Measurements from ENCODE around the gene RABAC1. TPM values are rescaled to one million over a fixed set of nuclear protein-coding genes. Genes with fewer than 3 reads are reported as not detected.

Gene RABAC1
- total and polyA plus RNA-seq, 7 donors = 48.9 to 131 (median 65.3) TPM

- no peak for DNase-seq
- no peaks in the 10 kb centered on the region for H3K36me3 ChIP-seq (ENCODE audit: insufficient read depth in 1 of 2, low read depth in 1 of 2)
- H3K4me3 ChIP-seq = no peak overlapping the region
- intact Hi-C loops (cut with DNase I) = no loop called here
- no peak for TF ChIP-seq CTCF (IDR thresholded peaks at IDR 0.05)
- no peaks in the 10 kb centered on the region for H3K4me1 ChIP-seq
- no peak overlapping the region for H3K27ac ChIP-seq
- ATAC-seq = no peak
- no peaks in the 10 kb centered on the region for H3K9me3 ChIP-seq
- WGBS, 3 donors = 78 to 85% (median 82%) methylated on average over 27 to 28 of the region's 28 CpGs
- peaks cover 0 to 19% (median 0%) of the 10 kb centered on the region in 3 donors for H3K27me3 ChIP-seq (ENCODE audit: insufficient read depth in 3 of 3, low read length in 2 of 3)
These were observed 9.9 kb upstream of the RABAC1 start for GRCh38 chr19:41968751-41969595.

GRCh38 chr19:41967054-41967783, 8.1 kb upstream of the RABAC1 start:
- no peaks in the 10 kb centered on the region for H3K4me1 ChIP-seq
- H3K27me3 ChIP-seq (ENCODE audit: insufficient read depth in 3 of 3, low read length in 2 of 3) = peaks cover 0 to 19% (median 0%) of the 10 kb centered on the region in 3 donors
- H3K36me3 ChIP-seq (ENCODE audit: insufficient read depth in 1 of 2, low read depth in 1 of 2) = no peaks in the 10 kb centered on the region
- intact Hi-C loops (cut with DNase I) = no loop called here
- ATAC-seq = no peak
- no peak overlapping the region for H3K4me3 ChIP-seq
- no peak for DNase-seq
- TF ChIP-seq CTCF (IDR thresholded peaks at IDR 0.05) = no peak
- WGBS, 3 donors = 62 to 72% (median 68%) methylated on average over 26 of the region's 26 CpGs
- no peak overlapping the region for H3K27ac ChIP-seq
- H3K9me3 ChIP-seq = no peaks in the 10 kb centered on the region

- no peak for TF ChIP-seq CTCF (IDR thresholded peaks at IDR 0.05)
- Histone ChIP-seq H3K27ac (no peak overlapping the region), H3K36me3 (ENCODE audit: insufficient read depth in 1 of 2, low read depth in 1 of 2) (no peaks in the 10 kb centered on the region), H3K9me3 (no peaks in the 10 kb centered on the region), H3K4me3 (no peak overlapping the region), H3K27me3 (ENCODE audit: insufficient read depth in 3 of 3, low read length in 2 of 3) (peaks cover 0 to 14% (median 0%) of the 10 kb centered on the region in 3 donors), H3K4me1 (no peaks in the 10 kb centered on the region)
- WGBS, 3 donors = 41 to 47% (median 46%) methylated on average over 3 to 5 of the region's 5 CpGs
- intact Hi-C loops (cut with DNase I) = no loop called here
- no peak for ATAC-seq
- DNase-seq = no peak
These were observed 6.0 kb upstream of the RABAC1 start for GRCh38 chr19:41965106-41965505.

- WGBS, 3 donors = 92 to 95% (median 93%) methylated on average over 5 of the region's 5 CpGs
- Histone ChIP-seq H3K4me3 (no peak overlapping the region), H3K27ac (no peak overlapping the region), H3K4me1 (peaks cover 16% of the 10 kb centered on the region), H3K36me3 (ENCODE audit: insufficient read depth in 1 of 2, low read depth in 1 of 2) (peaks cover 0 to 12% of the 10 kb centered on the region in 2 donors), H3K9me3 (no peaks in the 10 kb centered on the region), H3K27me3 (ENCODE audit: insufficient read depth in 3 of 3, low read length in 2 of 3) (peaks cover 0 to 2% (median 0%) of the 10 kb centered on the region in 3 donors)
- TF ChIP-seq CTCF (IDR thresholded peaks at IDR 0.05) = no peak
- DNase-seq = no peak
- no peak for ATAC-seq
- intact Hi-C loops (cut with DNase I) = no loop called here
These were observed 1.9 kb upstream of the RABAC1 start for GRCh38 chr19:41960973-41961372.

All from psoas muscle (tissue), 8 donors.